ENCODE measurements around the gene SPTB. TPM values are rescaled to one million over a fixed set of nuclear protein-coding genes. Genes with fewer than 3 reads are reported as not detected.
"Not testable (repeated sequence)": the region's sequence is repeated elsewhere in the genome, so short reads cannot be mapped to it uniquely, and the experiment has no call there.

SPTB gene
- 0.54 TPM for polyA plus RNA-seq (2013, experiment 1 of 2; ENCODE audit: insufficient read length)
- polyA plus RNA-seq (2013, experiment 2 of 2; ENCODE audit: insufficient read length): 0.78 TPM

DNA sequence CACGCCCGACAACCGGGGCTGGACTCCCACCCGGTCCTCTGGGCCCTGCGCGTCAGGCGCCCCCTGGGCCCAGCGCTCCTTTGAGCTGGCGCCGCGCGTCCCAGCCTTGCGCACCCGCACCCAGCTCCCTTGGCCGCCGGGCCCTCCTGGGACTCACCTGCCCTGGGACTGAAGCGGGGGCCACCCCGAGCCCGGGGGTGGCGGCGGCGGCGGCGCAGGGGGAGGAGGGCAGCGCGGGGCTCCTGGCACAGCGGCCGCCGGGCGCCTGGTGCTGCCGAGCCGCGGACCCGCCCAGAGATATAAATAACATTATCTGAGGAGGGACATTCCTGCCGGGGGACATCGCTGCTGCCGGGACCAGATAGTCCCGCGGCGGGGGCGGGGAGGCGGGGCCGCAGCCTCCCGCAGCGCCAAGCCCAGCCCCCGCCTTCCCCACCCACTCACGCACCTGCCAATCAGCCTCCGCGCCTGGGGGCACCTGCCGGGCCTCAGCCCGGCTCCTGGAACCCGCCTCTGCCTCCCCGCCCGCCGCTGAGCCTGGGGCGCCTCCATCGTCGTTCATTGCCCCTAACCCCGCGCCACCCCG, at the start of gene SPTB:
Gene SPTB, minus strand, starts transcription at position 273 of the 586 bp plus-strand sequence. CDS start 56,813 bp downstream, outside the sequence.
- DNase-seq: no peak

DNA sequence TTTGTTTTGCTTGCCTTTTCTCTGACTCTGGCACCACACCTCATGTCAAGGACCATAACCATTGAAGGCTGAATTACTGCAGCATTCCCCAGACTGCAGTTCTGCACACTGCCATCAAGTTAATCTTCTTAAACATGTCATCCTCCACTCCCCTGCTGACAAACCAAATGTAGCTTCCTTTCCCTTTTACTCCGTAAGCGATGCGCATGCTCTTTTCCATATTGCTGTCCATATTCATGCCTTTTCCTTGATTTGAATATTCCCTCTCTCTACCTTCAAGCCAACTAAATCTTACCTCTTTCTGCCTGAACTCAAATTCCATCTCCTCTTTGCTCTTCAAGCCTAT, 49.3 kb upstream of the SPTB start:
- no peak for DNase-seq

DNA sequence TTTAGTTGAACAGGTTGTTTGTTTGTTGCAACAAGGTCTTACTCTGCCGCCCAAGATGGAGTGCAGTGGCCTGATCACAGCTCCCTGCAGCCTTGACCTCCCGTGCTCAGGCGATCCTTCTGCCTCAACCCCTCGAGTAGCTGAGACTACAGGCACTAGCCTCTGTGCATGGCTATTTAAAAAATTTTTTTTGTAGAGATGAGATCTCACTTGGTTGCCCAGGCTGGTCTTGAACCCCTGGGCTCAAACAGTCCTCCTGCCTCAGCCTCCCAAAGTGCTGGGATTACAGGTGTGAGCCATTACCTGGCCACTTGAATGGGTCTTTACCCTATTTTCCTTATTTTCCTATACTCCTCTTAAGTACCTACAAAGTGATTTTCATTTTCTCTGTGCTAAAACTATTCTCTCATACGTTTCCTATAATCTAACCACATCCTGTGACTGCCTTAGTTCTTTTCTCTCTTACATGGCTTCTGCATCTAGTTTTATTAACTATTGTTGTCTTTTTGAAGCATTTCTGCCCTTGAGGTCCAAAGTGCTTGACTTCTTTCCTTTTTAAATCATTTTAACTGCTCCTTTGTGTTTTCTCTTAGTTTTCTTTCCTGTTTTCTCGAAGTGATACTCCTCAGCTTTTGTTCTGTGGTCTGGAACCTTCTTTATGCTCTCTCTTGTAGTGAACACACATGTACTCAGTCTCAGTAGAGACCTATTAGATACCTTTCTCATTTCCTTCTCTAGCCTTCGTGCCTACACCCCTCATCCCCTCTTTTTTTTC, 48.7 kb upstream of the SPTB start:
- no peak for DNase-seq

DNA sequence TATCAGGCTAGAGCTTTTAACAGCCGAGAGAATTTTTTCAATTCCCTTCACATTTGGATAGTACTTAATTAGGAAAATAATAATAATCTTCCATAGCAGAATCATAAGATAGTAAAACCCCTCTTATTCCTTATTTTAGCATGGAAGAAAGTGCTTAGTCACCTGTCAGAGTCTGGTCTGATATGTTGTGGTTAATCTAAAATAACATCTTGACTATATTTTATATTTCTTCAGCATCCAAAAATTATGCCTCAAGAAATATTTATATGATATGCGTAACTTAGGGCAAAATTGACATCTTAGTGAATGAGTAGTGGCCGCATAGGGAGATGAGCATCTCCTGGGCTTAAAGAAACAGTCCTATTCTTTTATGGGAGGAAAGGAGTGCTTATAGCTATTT, 47.3 kb upstream of the SPTB start:
- no peak for DNase-seq

DNA sequence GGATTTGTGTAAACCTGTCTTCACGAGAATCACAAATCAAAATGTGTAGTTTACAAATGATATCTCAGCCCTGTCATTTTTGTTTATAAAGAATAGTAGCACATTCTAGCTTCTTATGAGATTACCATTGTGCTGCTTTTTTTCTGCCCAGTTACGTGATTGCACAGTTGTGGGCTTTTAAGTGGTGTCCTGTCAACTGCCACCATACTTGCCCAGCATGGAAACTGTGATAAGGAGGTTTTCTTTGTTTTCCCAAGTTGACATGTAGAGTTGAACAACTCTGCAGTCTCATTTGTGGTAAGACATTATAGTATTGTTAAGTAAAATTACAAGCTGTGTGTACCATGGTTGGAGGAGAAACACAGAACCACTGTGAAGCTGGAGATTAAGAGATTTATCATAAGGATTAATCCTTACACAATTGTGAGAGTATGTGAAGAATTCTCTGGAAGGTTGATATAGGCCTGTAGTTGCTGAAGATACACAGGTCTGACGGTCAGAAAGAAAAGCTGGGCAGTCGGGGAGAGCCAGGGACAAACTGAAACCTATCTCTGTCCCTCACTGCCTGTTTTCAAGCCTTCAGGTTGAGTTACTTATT, 46.8 kb upstream of the SPTB start:
- DNase-seq: no peak

DNA sequence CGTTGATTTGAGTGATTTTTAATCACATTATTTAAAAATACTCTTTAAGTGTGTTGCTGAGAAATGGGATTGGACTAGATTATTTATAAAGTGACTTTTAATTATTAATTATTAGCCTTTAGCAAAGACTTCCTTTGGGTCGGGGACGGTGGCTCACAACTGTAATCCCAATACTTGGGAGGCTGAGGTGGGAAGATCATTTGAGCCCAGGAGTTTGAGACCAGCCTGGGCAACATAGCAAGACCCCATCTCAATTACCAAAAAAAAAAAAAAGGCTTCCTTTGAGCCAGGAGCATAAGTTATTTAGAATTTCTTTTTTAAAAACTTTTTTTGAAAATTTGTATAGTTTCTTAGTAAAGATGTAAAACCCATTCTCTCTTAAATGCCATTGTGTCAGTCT, 43.3 kb upstream of the SPTB start:
- DNase-seq: no peak

DNA sequence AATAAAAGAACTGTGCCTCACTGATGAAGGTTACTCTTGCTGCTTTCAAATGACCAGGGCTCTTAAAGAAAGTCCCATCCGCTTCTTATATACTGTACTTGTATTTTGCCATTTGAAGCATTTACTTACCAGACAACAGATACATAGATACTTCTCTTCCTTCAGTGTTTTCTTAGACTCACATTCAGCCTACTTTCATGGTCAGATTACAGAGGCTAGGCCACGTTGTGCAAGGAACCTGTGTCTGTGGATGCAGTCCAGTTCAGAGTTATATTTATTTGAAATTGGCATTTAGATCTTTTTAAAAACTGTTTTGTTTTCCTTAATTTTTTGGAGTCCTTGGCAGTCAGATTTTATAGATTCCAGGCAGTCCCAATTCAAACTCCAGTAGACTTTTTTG, 40.8 kb upstream of the SPTB start:
- DNase-seq: no peak

DNA sequence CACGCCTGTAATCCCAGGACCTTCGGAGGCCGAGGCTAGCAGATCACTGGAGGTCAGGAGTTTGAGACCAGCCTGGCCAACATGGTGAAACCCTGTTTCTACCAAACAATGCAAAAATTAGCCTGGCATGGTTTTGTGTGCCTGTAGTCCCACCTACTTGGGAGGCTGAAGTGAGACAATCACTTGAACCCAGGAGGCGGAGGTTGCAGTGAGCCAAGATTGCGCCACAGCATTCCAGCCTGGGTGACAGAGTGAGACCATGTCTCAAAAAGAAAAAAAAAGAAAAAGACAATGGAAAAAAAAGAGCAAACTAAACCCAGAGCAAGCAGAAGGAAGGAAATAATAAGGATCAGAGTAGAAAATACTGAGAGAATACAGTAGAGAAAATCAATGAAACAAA, 39.9 kb upstream of the SPTB start:
- DNase-seq: no peak

DNA sequence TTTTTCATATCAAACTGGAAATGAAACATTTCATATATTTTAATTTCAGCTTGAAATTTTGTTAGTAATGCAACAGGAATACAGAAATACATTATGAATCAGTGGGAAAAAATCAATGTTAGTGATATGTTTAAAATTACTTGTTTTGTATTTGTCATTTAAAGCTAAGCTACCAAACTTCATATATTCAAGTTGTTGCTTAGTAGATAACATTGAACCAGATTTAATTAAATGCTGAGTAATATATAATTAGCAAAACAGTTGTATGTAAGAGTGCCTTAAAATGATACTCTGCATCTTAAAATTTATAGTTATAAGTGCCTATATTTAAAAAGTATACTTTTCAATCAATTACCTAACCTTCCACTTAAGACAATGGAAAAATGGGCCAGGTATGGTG, 39.5 kb upstream of the SPTB start:
- no peak for DNase-seq

DNA sequence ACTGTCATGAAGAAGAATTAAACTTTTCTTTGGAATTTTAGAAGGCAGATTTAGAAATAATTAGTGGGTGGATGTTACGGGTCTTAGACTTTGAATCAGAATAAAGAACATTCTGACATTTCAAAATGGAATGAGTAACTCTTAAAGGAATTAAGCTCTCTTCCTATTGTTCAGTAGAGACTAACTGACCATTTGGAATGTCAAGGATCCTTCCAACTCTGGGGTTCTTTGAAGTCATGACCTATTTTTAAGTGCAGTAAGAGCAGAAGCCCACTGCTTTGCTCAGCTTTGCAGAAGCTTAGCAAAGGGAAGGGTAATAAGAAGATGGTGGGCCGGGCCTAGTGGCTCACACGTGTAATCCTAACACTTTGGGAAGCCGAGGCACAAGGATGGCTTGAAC, 38.5 kb upstream of the SPTB start:
- DNase-seq: no peak

DNA sequence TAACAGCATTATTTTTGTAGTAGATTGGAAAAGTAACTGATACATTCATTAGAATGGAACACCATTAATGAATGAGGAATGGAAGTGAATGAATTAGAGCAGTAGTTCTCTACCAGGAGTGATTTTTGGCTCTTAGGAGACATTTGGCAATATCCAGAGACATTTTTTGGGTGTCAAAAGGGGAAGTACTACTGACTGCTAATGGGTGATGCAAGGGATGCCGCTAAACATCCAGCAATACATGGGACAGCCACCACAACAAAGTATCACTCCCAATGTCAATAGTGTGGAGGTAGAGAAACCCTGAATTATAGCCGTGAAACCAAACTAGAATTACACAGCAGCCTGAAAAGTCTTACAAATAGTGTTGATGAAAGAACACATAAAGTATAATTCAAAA, 36.1 kb upstream of the SPTB start:
- no peak for DNase-seq

DNA sequence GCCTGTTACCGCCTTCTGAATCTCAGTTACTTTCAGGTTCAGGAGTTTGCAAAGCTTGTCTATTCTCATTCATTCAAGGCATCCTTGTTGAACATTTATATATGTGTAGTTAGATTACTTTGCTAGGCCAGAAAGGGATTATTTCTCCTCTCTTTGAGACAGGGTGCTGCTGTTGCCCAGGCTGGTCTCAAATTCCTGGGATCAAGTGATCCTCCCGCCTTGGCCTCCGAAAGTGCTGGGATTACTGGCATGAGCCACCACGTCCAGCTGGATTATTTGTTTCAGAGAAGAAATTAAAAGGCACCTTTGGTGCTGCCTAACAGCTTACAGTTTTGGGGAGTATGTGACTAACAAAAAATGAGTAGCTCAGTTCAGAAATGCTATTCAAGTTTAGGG, 35.3 kb upstream of the SPTB start:
- no peak for DNase-seq

DNA sequence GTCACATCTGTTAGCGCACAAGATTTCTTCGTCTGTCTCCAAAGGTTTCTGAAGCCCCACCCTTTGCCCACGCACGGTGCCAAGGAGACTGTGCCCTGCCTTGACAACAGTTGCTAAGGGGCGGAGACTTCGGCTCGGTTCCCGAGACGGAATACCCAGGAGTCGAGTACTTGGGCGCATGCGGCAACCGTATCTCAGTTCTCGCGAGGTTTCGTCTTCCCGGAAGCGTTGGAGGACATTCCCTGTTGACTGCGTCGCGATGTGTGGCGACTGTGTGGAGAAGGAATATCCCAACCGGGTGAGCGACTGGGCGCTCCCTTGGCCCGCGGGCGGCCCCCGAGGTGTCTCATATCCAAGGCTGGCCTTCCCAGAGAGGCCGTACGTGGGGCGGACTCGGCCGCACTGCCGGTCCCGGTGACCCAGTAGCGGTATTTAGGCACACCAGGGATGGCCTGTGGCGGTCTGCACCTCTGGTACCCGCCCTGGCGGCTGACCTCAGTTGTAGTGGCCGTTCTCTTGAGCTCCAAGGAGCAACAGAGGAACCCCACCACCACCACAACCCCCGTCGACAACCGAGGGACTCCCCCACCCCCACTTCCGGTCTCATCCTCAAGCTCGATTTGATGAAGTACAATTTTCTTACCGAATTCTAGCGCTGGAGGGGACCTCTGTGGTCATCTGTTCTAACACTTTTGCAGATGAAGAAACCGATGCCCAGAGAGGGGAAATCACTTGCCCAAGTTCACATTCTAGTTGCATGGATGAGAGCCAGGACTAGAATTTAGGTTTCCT, 34.7 kb upstream of the SPTB start, which contains the start of gene CHURC1:
Gene CHURC1, plus strand, starts transcription at position 219 of the 792 bp plus-strand sequence. Its CDS starts 41 bp downstream, at position 260.
- peak; percentile 98 for DNase-seq

DNA sequence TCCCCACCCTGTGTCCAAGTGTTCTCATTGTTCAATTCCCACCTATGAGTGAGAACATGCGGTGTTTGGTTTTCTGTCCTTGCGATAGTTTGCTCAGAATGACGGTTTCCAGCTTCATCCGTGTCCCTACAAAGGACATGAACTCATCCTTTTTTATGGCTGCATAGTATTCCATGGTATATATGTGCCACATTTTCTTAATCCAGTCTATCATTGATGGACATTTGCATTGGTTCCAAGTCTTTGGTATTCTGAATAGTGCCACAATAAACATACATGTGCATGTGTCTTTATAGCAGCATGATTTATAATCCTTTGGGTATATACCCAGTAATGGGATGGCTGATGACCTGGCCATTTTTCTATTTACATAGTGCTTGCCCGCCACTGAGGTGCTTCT, 33.8 kb upstream of the SPTB start:
- not testable (repeated sequence) for DNase-seq

DNA sequence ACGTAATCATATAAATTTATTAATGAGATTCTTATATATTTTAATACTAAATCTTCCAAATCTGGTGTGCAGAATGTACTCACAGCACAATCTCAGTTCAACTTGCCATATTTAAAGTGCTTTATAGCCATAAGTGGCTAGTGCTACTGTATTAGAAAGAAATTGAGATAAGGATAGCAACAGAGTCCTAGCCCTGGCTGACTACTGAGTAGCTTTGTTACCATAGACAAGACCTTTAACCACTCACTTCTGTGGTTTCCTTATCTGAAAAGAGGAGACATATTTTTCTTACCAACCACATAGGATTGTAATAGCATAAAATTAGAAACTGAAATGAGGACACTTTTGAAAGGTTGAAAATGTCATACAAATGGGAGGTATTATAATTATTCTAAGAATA, 32.6 kb upstream of the SPTB start:
- DNase-seq: no peak

DNA sequence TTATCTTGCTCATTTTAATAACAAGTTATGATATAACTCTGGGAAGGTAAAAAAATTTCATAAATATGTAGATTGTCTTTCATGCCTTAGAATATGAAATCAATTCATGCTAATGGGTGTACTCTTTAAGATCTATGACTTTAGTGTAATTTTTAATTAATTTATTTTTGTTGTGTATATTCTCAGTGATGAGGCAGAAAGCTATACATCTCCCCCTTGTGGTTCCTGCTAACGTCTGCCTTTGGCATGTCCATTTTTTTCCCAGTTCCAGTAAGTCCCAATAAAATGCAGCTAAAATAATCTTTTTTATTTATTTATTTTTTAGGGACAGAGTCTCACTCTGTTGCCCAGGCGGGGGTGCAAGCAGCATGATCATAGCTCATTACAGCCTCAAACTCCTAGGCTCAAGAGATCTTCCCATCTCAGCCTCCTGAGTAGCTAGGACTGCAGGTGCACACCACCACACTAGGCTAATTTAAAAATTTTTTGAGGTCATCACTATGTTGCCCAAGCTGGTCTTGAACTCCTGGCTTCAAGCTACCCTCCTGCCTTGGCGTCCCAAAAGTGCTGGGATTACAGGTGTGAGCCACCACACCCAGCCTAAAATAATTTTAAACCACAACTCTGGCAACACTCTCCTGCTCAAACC, 31.3 kb upstream of the SPTB start:
- DNase-seq: peak; percentile 31

DNA sequence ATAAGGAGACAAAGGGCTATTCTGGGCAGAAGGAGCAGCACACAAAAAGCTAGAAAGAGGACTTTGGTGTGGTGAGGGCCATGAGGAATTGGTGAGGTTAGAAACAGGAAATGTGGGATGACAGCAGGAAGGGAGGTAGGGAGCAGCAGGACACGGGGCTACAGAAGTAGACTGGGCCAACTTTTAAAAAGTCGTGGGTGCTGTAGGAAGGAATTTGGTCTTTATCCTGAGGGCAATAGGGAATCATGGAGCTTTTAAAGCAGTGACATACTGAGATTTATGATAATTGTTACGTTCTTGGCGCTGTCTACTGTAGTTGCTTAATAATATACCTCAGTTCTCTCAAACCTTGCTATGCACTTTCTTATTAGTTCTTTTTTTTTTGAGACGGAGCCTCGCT, 26.3 kb upstream of the SPTB start:
- no peak for DNase-seq

DNA sequence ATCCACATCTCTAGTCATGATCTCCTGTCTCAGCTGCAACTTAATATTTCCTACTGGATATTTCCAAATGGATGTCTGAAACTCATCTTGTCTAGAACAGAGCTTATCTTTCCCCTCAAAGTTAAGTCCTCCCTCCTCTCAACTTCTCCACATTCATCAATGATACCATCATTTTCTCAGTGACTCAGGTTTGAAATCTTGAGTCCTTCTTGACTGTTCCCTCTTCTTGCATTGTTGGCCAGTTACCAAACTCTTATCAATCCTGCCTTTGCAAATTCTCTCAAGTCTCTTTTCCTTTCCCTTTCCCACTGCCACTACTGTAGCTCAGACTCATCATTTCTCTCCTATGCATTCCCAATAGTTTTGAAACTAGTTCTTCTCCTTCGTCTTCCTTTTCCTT, 20.3 kb upstream of the SPTB start:
- DNase-seq: peak; percentile 5

DNA sequence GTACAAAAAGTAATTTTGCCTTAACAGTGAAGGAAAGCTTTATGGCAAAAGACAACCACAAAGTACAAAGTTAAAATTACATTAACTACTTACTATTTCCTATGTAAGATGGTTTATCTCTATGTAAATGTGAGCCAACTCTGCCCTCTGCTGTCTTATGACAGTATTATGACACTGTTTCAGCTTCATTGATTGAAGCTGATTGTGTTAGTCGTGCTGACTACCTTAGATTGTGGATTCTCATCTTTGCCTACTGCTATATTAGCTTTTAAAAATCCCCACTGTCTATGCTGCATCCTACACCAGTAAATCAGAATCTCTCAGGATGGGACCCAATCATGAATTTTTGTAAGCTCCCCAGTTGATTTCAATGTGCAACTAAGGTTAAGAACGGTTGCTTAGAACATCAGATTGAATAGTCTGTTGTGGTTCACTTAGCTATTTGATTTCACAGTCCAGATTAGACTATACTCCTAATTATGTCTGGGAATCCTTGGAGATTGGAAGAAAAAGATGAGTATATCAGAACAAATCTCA, 12.2 kb upstream of the SPTB start:
- DNase-seq: peak; percentile 62

DNA sequence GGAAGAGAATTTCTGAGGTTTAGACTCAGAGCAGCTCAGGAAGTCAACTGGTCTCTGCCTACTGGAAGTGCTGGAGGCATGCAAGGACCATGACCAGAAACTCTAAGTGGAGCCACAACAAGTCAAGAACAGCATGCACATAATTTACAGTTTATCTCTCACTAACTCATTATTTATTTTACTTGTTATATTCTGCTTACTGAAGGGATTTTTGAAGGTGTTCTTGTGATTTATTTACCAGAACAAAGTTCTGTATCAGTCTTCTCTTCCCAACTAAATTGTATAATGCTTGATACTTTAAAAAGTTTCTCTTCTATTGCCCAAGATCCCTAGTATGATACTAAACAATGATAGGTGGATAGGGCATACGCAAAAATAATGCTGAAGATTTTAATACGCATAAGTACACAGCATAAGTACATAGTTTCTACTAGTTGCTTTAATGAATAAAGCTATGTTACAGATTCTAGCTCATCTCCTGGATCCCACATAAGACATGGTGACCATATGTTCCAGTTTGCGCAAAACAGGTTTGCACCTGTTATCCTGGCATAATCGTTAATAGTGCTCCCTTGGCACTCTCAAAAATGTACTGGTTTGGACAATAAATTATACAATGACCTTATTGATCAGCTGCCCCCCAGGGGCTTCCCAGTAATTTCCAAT, 11.6 kb upstream of the SPTB start:
- DNase-seq: no peak

DNA sequence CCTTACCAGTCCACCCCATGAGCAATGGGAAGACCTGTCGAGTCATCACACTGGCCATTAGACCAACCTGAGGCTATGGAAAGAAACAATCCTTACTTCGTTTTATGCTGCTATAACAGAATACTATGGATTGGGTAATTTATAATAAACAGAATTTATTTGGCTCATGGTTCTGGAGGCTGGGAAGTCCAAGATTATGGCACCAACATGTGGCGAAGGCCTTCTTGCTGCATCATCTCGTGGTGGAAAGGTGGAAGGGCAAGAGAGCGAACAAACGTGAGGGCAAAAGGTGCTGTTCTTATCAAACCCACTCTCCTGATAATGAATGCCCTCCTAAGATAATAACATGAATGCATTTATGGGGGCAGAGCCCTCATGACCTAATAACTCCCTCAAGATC, 9.6 kb upstream of the SPTB start:
- DNase-seq: no peak

DNA sequence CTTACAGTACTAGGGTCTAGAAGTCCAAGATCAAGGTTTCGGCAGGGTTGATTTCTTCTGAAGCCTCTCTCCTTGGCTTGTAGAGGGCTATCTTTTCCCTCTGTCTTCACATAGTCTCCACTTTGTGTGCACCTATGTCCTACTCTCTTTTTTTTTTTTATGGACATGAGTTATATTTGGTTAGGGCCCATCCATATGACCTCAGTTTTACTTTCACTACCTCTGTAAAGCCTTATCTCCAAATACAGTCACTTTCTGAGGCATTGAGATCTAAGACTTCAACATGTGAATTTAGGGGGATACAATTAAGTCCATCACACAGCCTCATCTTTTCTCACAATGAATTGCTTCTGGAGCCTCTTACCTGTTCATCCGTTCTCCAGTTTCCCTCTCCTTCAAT, 5.9 kb upstream of the SPTB start:
- DNase-seq: no peak

All from fibroblast of skin of abdomen (primary cell).